OCI-LY1 (cell line): ENCODE results near the gene IQCF6.
"Not testable (repeated sequence)": the region's sequence is repeated elsewhere in the genome, so short reads cannot be mapped to it uniquely, and the experiment has no call there.

Source experiments
- H2AFZ ChIP-seq: fragments of 200-600 bp; sonication (generic), shearing (Covaris generic); 2 replicates; pipeline ENCODE4 v1.6.0; 2014; ENCODE audit warnings: antibody characterized with exemption, mild to moderate bottlenecking, low read length
- H3F3A ChIP-seq: fragments of 200-600 bp; sonication (generic), shearing (Covaris generic); 2 replicates; pipeline ENCODE4 v1.6.0; 2014; ENCODE audit warnings: mild to moderate bottlenecking, antibody characterized with exemption, low read length, moderate library complexity; ENCODE audit not compliant: insufficient read depth
- H3K27ac ChIP-seq: fragments of 200-600 bp; sonication (generic); 2 replicates; pipeline ENCODE4 v1.5.1; 2014; ENCODE audit warnings: low read length, mixed run types, mild to moderate bottlenecking, low read depth; ENCODE audit not compliant: poor library complexity, severe bottlenecking
- H3K27me3 ChIP-seq: fragments of 200-600 bp; sonication (generic); 2 replicates; pipeline ENCODE4 v1.6.0; 2014; ENCODE audit warnings: antibody characterized with exemption, mild to moderate bottlenecking, low read length, moderate library complexity; ENCODE audit not compliant: insufficient read depth
- H3K36me3 ChIP-seq: fragments of 200-600 bp; sonication (generic); 2 replicates; pipeline ENCODE4 v1.6.1; 2014; ENCODE audit warnings: mild to moderate bottlenecking, antibody characterized with exemption, low read length, moderate library complexity, mixed read lengths; ENCODE audit not compliant: insufficient read depth
- H3K4me1 ChIP-seq: fragments of 200-600 bp; sonication (generic); 2 replicates; pipeline ENCODE4 v1.5.1; 2014; ENCODE audit warnings: mild to moderate bottlenecking, low read length, moderate library complexity; ENCODE audit not compliant: insufficient read depth, severe bottlenecking
- H3K4me2 ChIP-seq: fragments of 200-600 bp; sonication (generic), shearing (Covaris generic); 2 replicates; pipeline ENCODE4 v1.6.1; 2014; ENCODE audit warnings: low read length
- H3K4me3 ChIP-seq: fragments of 200-600 bp; sonication (generic); 2 replicates; pipeline ENCODE4 v1.5.1; 2014; ENCODE audit warnings: low read length, low read depth, mild to moderate bottlenecking, mixed read lengths; ENCODE audit not compliant: poor library complexity, severe bottlenecking
- H3K79me2 ChIP-seq: fragments of 200-600 bp; shearing (Covaris generic); 2 replicates; pipeline ENCODE4 v1.6.1; 2016; ENCODE audit warnings: mixed run types, low read length, mixed read lengths; ENCODE audit not compliant: insufficient read depth
- H3K9ac ChIP-seq: fragments of 200-600 bp; sonication (generic), shearing (Covaris generic); 2 replicates; pipeline ENCODE4 v1.6.1; 2014; ENCODE audit warnings: mild to moderate bottlenecking, low read length, mixed read lengths
- H3K9me2 ChIP-seq: fragments of 200-600 bp; sonication (generic), shearing (Covaris generic); 2 replicates; pipeline ENCODE4 v1.6.1; 2014; ENCODE audit warnings: low read depth, mild to moderate bottlenecking, low read length, mixed read lengths
- H3K9me3 ChIP-seq: fragments of 200-600 bp; shearing (Covaris generic); 2 replicates; pipeline ENCODE4 v1.6.1; 2014; ENCODE audit warnings: low read length, mixed read lengths
- H4K20me1 ChIP-seq: fragments of 200-600 bp; sonication (generic), shearing (Covaris generic); 2 replicates; pipeline ENCODE4 v1.6.0; 2016; ENCODE audit warnings: mild to moderate bottlenecking, low read length; ENCODE audit not compliant: insufficient read depth
- EZH2 ChIP-seq: fragments of 200-600 bp; sonication (generic), shearing (Covaris generic); IDR thresholded peaks from 2 replicates; pipeline ENCODE4 v1.8.0; 2017; ENCODE audit warnings: borderline replicate concordance, mixed run types, mild to moderate bottlenecking, antibody characterized with exemption, low read length, moderate library complexity, mixed read lengths
- TF ChIP-seq, protein P1 (sequence below): fragments of 200-600 bp; sonication (generic), shearing (Covaris generic); IDR thresholded peaks from 2 replicates; pipeline ENCODE4 v1.5.1; 2017; ENCODE audit warnings: mild to moderate bottlenecking, antibody characterized with exemption, low read length, moderate library complexity, mixed read lengths

IQCF6 gene

DNA sequence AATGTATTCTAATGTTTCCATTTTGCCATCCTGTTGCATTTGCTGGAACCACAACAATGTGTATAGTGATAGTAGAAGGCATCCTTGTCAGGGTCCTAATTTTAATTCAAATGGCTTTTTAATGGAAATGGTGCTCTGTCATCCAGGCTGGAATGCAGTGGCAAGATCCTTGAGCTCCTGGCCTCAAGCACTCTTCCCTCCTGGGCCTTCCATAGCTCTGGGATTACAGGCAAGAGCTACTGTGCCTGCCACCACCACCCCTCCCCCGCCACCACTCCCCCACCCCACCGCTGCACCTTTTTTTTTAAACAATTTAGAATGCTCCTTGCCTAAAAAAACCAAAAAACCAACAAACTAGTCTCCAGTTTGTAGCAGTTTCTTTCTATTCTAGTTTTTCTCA lies 15.2 kb upstream of the IQCF6 start:
- Histone ChIP-seq H3K79me2 (no peaks in the 10 kb centered on the region), H3K4me3 (no peak overlapping the region), H3K27me3 (no peaks in the 10 kb centered on the region), H3K9me3 (no peaks in the 10 kb centered on the region), H3F3A (no peaks in the 10 kb centered on the region), H3K9ac (no peak overlapping the region), H3K9me2 (no peaks in the 10 kb centered on the region), H2AFZ (no peak overlapping the region), H3K4me2 (no peak overlapping the region), H4K20me1 (no peaks in the 10 kb centered on the region), H3K36me3 (no peaks in the 10 kb centered on the region), H3K27ac (no peak overlapping the region), H3K4me1 (no peaks in the 10 kb centered on the region)
- no peak for TF ChIP-seq EZH2
- TF ChIP-seq, protein P1, sequence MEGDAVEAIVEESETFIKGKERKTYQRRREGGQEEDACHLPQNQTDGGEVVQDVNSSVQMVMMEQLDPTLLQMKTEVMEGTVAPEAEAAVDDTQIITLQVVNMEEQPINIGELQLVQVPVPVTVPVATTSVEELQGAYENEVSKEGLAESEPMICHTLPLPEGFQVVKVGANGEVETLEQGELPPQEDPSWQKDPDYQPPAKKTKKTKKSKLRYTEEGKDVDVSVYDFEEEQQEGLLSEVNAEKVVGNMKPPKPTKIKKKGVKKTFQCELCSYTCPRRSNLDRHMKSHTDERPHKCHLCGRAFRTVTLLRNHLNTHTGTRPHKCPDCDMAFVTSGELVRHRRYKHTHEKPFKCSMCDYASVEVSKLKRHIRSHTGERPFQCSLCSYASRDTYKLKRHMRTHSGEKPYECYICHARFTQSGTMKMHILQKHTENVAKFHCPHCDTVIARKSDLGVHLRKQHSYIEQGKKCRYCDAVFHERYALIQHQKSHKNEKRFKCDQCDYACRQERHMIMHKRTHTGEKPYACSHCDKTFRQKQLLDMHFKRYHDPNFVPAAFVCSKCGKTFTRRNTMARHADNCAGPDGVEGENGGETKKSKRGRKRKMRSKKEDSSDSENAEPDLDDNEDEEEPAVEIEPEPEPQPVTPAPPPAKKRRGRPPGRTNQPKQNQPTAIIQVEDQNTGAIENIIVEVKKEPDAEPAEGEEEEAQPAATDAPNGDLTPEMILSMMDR: no peak

DNA sequence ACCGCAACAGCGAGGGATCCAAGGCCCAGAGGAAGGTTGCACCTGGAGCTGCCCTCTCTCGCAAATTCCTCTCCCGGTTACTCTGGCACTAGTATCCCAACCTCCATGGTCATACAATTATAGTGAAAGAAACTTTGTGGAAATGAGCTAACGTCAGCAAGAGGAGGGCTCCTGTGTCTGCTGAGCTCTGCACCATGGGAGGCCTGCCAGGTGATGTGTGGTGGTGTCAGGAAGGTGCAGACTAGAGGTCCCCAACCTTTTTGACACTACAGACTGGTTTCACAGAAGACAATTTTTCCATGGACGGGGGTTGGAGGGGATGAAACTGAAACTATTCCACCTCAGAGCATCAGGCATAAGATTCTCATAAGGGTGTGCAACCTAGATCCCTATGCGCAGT lies 13.2 kb upstream of the IQCF6 start:
- Histone ChIP-seq H3F3A (no peaks in the 10 kb centered on the region), H3K36me3 (no peaks in the 10 kb centered on the region), H3K4me2 (no peak overlapping the region), H3K79me2 (no peaks in the 10 kb centered on the region), H4K20me1 (no peaks in the 10 kb centered on the region), H3K9me3 (no peaks in the 10 kb centered on the region), H3K27ac (no peak overlapping the region), H3K9me2 (no peaks in the 10 kb centered on the region), H3K9ac (no peak overlapping the region), H3K4me3 (no peak overlapping the region), H2AFZ (no peak overlapping the region), H3K4me1 (no peaks in the 10 kb centered on the region), H3K27me3 (no peaks in the 10 kb centered on the region)
- TF ChIP-seq, protein P1: no peak
- no peak for TF ChIP-seq EZH2

DNA sequence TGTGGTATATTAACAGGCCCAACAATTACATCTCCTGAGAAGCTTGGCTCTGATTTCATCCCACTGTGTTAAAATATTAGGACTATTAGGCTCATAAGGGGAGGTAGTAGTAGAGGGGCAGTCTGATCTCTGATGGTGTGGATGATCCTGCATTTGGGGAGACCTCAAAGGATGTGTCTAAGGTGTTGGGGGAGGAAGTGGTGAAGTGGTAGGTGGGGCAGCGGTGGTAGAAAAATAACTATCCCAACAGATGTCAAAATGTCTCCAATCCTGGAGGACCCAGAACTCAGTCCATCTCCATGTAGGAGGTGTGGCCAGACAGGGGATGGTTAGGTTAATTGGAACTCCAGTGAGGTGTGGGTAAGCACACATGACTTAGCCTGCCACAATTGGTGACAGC lies 10.4 kb upstream of the IQCF6 start:
- no peaks in the 10 kb centered on the region for H3K79me2 ChIP-seq
- no peak overlapping the region for H2AFZ ChIP-seq
- no peaks in the 10 kb centered on the region for H3K4me1 ChIP-seq
- no peak overlapping the region for H3K9ac ChIP-seq
- no peaks in the 10 kb centered on the region for H3K9me3 ChIP-seq
- no peak overlapping the region for H3K4me2 ChIP-seq
- no peaks in the 10 kb centered on the region for H3K27me3 ChIP-seq
- no peak overlapping the region for H3K4me3 ChIP-seq
- no peaks in the 10 kb centered on the region for H3K9me2 ChIP-seq
- H4K20me1 ChIP-seq: no peaks in the 10 kb centered on the region
- H3K27ac ChIP-seq: no peak overlapping the region
- H3F3A ChIP-seq: no peaks in the 10 kb centered on the region
- no peaks in the 10 kb centered on the region for H3K36me3 ChIP-seq
- TF ChIP-seq, protein P1: no peak
- no peak for TF ChIP-seq EZH2

DNA sequence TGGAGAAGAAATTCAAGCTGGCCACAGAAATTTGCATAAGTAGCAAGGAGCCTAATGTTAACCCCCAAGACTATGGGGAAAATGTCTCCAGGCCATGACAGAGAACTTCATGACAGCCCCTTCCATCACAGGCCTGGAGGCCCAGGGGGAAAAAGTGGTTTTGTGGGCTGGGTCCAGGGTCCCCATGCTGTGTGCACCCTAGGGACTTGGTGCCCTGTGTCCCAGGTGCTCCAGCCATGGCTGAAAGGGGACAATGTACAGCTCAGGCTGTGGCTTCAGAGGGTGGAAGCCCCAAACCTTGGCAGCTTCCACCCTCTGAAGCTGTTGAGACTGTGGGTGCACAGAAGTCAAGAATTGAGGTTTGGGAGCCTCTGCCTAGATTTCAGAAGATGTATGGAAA lies 8.5 kb upstream of the IQCF6 start:
- H3K9ac ChIP-seq, H3K79me2 ChIP-seq, H3K4me1 ChIP-seq, H3F3A ChIP-seq, H3K9me2 ChIP-seq, H3K4me3 ChIP-seq, H2AFZ ChIP-seq, H4K20me1 ChIP-seq, H3K4me2 ChIP-seq, H3K9me3 ChIP-seq, H3K36me3 ChIP-seq, H3K27ac ChIP-seq, H3K27me3 ChIP-seq: not testable (repeated sequence)
